ENCODE measurements around the gene PFKFB3. TPM values are rescaled to one million over a fixed set of nuclear protein-coding genes. Genes with fewer than 3 reads are reported as not detected.

PFKFB3 gene
- total and polyA plus RNA-seq, 12 donors, result 8.4 to 72.4 (median 29.5) TPM

DNA sequence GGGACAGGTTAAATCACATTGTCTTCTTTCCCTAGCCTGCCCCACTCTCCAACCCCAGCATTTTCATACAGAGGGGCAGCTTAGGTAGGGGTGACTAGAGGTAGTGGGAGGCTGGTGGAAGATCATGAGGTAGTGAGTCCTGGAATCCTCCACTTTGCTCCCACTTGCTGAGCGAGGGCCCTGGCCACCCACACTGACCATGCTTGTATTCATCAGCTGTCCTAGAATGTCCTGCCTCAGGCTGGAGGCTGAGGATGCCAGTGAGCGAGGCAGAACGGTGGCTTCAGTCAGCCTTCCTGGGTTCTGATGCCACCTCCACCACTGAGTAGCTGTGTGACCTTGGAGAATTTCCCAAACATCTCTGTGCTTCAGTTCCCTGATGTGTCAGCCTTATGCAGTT, 34.6 kb upstream of the PFKFB3 start:
- Histone ChIP-seq H3K4me3 (no peak overlapping the region), H3K9me3 (replicated peaks in 1 of 3) (no peaks in the 10 kb centered on the region), H3K27me3 (no peaks in the 10 kb centered on the region), H3K4me1 (replicated peaks in 1 of 2) (peaks cover 12 to 47% of the 10 kb centered on the region in 2 donors), H3K27ac (peak overlapping the region in 3 of 5 donors; percentile 15 to 77 (median 45)), H3K36me3 (replicated peaks in 1 of 2) (peaks cover 0 to 5% of the 10 kb centered on the region in 2 donors)
- TF ChIP-seq POLR2A (IDR thresholded peaks at IDR 0.05), result no peak
- TF ChIP-seq, protein P1, sequence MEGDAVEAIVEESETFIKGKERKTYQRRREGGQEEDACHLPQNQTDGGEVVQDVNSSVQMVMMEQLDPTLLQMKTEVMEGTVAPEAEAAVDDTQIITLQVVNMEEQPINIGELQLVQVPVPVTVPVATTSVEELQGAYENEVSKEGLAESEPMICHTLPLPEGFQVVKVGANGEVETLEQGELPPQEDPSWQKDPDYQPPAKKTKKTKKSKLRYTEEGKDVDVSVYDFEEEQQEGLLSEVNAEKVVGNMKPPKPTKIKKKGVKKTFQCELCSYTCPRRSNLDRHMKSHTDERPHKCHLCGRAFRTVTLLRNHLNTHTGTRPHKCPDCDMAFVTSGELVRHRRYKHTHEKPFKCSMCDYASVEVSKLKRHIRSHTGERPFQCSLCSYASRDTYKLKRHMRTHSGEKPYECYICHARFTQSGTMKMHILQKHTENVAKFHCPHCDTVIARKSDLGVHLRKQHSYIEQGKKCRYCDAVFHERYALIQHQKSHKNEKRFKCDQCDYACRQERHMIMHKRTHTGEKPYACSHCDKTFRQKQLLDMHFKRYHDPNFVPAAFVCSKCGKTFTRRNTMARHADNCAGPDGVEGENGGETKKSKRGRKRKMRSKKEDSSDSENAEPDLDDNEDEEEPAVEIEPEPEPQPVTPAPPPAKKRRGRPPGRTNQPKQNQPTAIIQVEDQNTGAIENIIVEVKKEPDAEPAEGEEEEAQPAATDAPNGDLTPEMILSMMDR (IDR thresholded peaks at IDR 0.05), result no peak
- intact Hi-C loops (cut with DNase I), result no loop called here
- WGBS, 4 donors, result 28 to 61% (median 49%) methylated on average over 3 of the region's 3 CpGs
- no peak for DNase-seq

DNA sequence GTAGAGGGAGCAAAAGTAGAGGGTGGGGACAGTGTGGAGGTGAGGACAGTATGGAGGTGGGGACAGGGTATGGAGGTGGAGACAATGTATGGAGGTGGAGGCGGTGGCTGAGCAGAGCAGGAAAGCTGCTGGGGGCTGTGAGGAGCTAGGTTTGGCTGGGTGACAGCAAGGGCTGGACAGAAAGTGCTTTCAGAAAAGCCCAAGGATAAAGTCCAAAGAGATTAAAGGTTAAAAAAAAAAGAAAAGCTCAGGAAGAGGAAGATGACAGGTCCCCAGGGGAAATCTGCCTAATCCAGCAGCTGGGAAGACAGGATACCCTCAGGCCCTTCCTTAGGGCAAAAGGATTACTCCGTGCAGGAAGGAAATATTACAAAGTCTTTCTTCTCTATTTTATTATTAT, 32.1 kb upstream of the PFKFB3 start:
- peaks cover 0 to 5% of the 10 kb centered on the region in 2 donors for H3K36me3 ChIP-seq (replicated peaks in 1 of 2)
- no peak overlapping the region for H3K4me3 ChIP-seq
- H3K27ac ChIP-seq, result peak overlapping the region in 2 of 5 donors; percentile 2 to 45
- intact Hi-C loops (cut with DNase I), result no loop called here
- no peak for DNase-seq
- TF ChIP-seq, protein P1 (IDR thresholded peaks at IDR 0.05), result no peak
- no peak for TF ChIP-seq POLR2A (IDR thresholded peaks at IDR 0.05)
- H3K27me3 ChIP-seq, result no peaks in the 10 kb centered on the region
- H3K4me1 ChIP-seq (replicated peaks in 1 of 2), result peaks cover 0 to 35% of the 10 kb centered on the region in 2 donors
- no peaks in the 10 kb centered on the region for H3K9me3 ChIP-seq (replicated peaks in 1 of 3)
- 33 to 38% (median 37%) methylated on average over 2 of the region's 2 CpGs for WGBS, 4 donors

DNA sequence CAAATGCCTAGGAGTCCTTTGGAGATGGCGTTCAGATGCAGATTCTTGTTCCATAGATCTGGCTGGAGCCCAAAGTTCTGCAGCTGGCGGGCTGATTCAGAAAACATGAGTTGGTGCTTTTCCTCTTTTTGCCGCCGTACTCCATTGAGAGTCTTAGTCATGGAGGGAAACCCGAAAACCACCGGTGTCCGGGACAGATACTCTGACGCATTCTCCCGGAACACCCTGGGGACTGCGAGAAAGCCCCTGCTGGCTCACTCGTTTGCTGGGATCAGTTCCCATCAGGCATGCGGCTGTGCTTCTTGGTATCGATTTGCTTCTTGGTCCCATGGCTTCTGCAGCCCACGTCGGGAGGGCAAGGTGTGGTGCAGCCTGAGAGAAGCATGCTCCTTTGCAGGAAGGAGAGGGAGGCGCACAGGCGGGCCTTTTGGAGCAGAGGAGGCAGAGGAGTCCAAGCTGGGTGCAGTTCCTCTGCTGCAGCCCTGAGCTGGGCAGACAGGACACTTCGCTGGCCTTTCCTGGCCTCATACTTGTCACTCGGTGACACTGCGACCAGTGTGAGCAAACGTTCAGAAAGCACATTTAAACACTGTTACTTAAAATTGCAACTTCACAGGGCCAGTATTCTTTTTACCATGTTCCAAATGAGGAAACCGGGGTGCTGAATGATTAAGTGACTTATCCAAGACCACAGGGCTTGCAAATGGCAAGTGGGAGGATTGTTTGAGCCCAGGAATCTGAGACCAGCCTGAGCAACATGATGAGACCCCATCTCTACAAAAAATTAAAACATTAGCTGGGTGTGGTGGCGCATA, 30.6 kb upstream of the PFKFB3 start:
- peaks cover 0 to 45% of the 10 kb centered on the region in 2 donors for H3K4me1 ChIP-seq (replicated peaks in 1 of 2)
- TF ChIP-seq POLR2A (IDR thresholded peaks at IDR 0.05), result no peak
- TF ChIP-seq, protein P1 (IDR thresholded peaks at IDR 0.05), result no peak
- H3K9me3 ChIP-seq (replicated peaks in 1 of 3), result no peaks in the 10 kb centered on the region
- DNase-seq, result peak in 6 of 7 donors; percentile 50 to 77 (median 60)
- H3K36me3 ChIP-seq (replicated peaks in 1 of 2), result no peaks in the 10 kb centered on the region
- intact Hi-C loops (cut with DNase I), result no loop called here
- 71 to 90% (median 80%) methylated on average over 21 to 23 of the region's 23 CpGs for WGBS, 4 donors
- peak overlapping the region in 2 of 5 donors; percentile 64 to 81 for H3K27ac ChIP-seq
- H3K27me3 ChIP-seq, result no peaks in the 10 kb centered on the region
- no peak overlapping the region for H3K4me3 ChIP-seq

DNA sequence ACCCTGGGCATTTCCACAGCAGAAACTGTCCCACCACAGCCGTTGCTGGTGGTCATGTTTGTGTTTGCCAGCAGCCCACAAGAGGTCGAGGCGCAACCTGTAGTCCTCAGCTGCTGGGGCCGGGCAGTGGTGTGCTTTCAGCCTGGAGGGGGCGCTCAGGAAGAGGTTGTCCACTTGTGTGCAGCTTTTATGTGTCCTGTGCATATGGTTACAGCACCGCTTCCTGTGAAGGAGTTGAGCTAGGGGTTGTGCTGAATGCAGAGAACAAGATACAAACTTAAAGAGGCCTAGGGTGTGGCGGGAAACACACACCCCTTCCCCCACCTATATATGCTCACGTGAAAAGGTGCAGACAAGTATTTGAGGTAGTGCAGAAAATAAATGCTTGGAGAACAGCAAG, 29.5 kb upstream of the PFKFB3 start:
- WGBS, 4 donors, result 68 to 79% (median 75%) methylated on average over 6 to 8 of the region's 8 CpGs

More for the DNA sequence above, 29.5 kb upstream of the PFKFB3 start:
- intact Hi-C loops (cut with DNase I), result no loop called here
- no peak for DNase-seq
- Histone ChIP-seq H3K4me3 (no peak overlapping the region), H3K36me3 (replicated peaks in 1 of 2) (no peaks in the 10 kb centered on the region), H3K4me1 (replicated peaks in 1 of 2) (peaks cover 2 to 41% of the 10 kb centered on the region in 2 donors), H3K27ac (peak overlapping the region in 2 of 5 donors; percentile 9 to 21), H3K9me3 (replicated peaks in 1 of 3) (no peaks in the 10 kb centered on the region), H3K27me3 (no peaks in the 10 kb centered on the region)
- no peak for TF ChIP-seq POLR2A (IDR thresholded peaks at IDR 0.05)
- TF ChIP-seq, protein P1 (IDR thresholded peaks at IDR 0.05), result no peak

Measured in adrenal gland (tissue), 12 donors.